ENCODE data around the gene HDAC4. TPM values are rescaled to one million over a fixed set of nuclear protein-coding genes. Genes with fewer than 3 reads are reported as not detected.

The HDAC4 gene
- total RNA-seq, 5 donors from 2014 or later (not counting 1 experiment from before 2014, with no cell fraction given), result 44.8 to 80.2 (median 60.9) TPM

GRCh38 chr2:239220981-239221396 is 179.8 kb downstream of the HDAC4 start:
- POLR2A ChIA-PET, result interaction anchor here in 1 of 2 donors (0.5 kb wide), 1 partner anchor 78 kb away, joined by 8 read pairs; no protein-coding TSS in a partner anchor
- Histone ChIP-seq H3K9me3 (no peaks in the 10 kb centered on the region), H3K27ac (ENCODE audit: low read length) (no peak overlapping the region), H3K36me3 (ENCODE audit: control insufficient read depth in 2 of 2, extremely low read depth in 1 of 2, insufficient read depth in 1 of 2, low read length in 1 of 2) (no peaks in the 10 kb centered on the region), H3K4me3 (ENCODE audit: control insufficient read depth in 1 of 2, extremely low read depth in 1 of 2, low read length in 1 of 2) (no peak overlapping the region), H3K27me3 (replicated peaks in 1 of 2; ENCODE audit: control insufficient read depth in 2 of 2, extremely low read depth in 1 of 2, insufficient read depth in 2 of 2, low read length in 1 of 2) (no peaks in the 10 kb centered on the region), H3K4me1 (ENCODE audit: control insufficient read depth in 1 of 2, extremely low read depth in 1 of 2, insufficient read depth in 2 of 2, low read length in 2 of 2) (peaks cover 50 to 60% of the 10 kb centered on the region in 2 experiments)
- H3K4me3 Mint-ChIP-seq, result peak overlapping the region in 1 of 3 donors; percentile 32
- no peak for DNase-seq
- ATAC-seq (replicated peaks in 1 of 4), result no peak
- no peaks in the 10 kb centered on the region for H3K27me3 Mint-ChIP-seq
- H3K27ac Mint-ChIP-seq, result peak overlapping the region in 1 of 2 donors; percentile 79
- CTCF ChIA-PET, result no interaction called here
- H3K36me3 Mint-ChIP-seq, result peaks cover 3% of the 10 kb centered on the region
- H3K9me3 Mint-ChIP-seq, result no peaks in the 10 kb centered on the region
- H3K4me1 Mint-ChIP-seq, result peaks cover 80 to 83% (median 80%) of the 10 kb centered on the region in 3 donors
- 91% methylated on average over 6 of the region's 15 CpGs for WGBS (ENCODE audit: insufficient coverage)

GRCh38 chr2:239220341-239220740 is 180.5 kb downstream of the HDAC4 start:
- Histone ChIP-seq H3K9me3 (no peaks in the 10 kb centered on the region), H3K27me3 (replicated peaks in 1 of 2; ENCODE audit: control insufficient read depth in 2 of 2, extremely low read depth in 1 of 2, insufficient read depth in 2 of 2, low read length in 1 of 2) (no peaks in the 10 kb centered on the region), H3K36me3 (ENCODE audit: control insufficient read depth in 2 of 2, extremely low read depth in 1 of 2, insufficient read depth in 1 of 2, low read length in 1 of 2) (no peaks in the 10 kb centered on the region), H3K4me1 (ENCODE audit: control insufficient read depth in 1 of 2, extremely low read depth in 1 of 2, insufficient read depth in 2 of 2, low read length in 2 of 2) (peaks cover 45 to 55% of the 10 kb centered on the region in 2 experiments), H3K27ac (ENCODE audit: low read length) (no peak overlapping the region), H3K4me3 (ENCODE audit: control insufficient read depth in 1 of 2, extremely low read depth in 1 of 2, low read length in 1 of 2) (no peak overlapping the region)
- Mint-ChIP-seq H3K27me3 (no peaks in the 10 kb centered on the region), H3K4me1 (peaks cover 80 to 82% (median 80%) of the 10 kb centered on the region in 3 donors), H3K27ac (no peak overlapping the region), H3K9me3 (no peaks in the 10 kb centered on the region), H3K4me3 (no peak overlapping the region), H3K36me3 (peaks cover 3% of the 10 kb centered on the region)
- 97% methylated on average over 4 of the region's 9 CpGs for WGBS (ENCODE audit: insufficient coverage)
- no peak for ATAC-seq (replicated peaks in 1 of 4)
- no peak for DNase-seq
- ChIA-PET POLR2A (no interaction called here), CTCF (no interaction called here)

- H3K27me3 ChIP-seq (replicated peaks in 1 of 2; ENCODE audit: control insufficient read depth in 2 of 2, extremely low read depth in 1 of 2, insufficient read depth in 2 of 2, low read length in 1 of 2), result no peaks in the 10 kb centered on the region
- Mint-ChIP-seq H3K4me3 (peak overlapping the region; percentile 43 to 64 (median 59)), H3K9me3 (no peaks in the 10 kb centered on the region), H3K36me3 (peaks cover 11% of the 10 kb centered on the region), H3K4me1 (peaks cover 76 to 79% (median 76%) of the 10 kb centered on the region in 3 donors), H3K27me3 (no peaks in the 10 kb centered on the region), H3K27ac (peak overlapping the region; percentile 67 to 86)
- CTCF ChIA-PET, result no interaction called here
- POLR2A ChIA-PET, result no interaction called here
- WGBS (ENCODE audit: insufficient coverage), result 93% methylated on average over 2 of the region's 17 CpGs
- peak in 1 of 35 experiments; percentile 27 for DNase-seq
- H3K4me3 ChIP-seq (ENCODE audit: control insufficient read depth in 1 of 2, extremely low read depth in 1 of 2, low read length in 1 of 2), result peak overlapping the region in 1 of 2 donors; percentile 36
- peak; percentile 61 to 90 (median 79) for ATAC-seq (replicated peaks in 1 of 4)
- H3K9me3 ChIP-seq, result no peaks in the 10 kb centered on the region
- H3K4me1 ChIP-seq (ENCODE audit: control insufficient read depth in 1 of 2, extremely low read depth in 1 of 2, insufficient read depth in 2 of 2, low read length in 2 of 2), result peaks cover 29 to 54% of the 10 kb centered on the region in 2 experiments
- no peaks in the 10 kb centered on the region for H3K36me3 ChIP-seq (ENCODE audit: control insufficient read depth in 2 of 2, extremely low read depth in 1 of 2, insufficient read depth in 1 of 2, low read length in 1 of 2)
- H3K27ac ChIP-seq (ENCODE audit: low read length), result no peak overlapping the region
These were observed 184.1 kb downstream of the HDAC4 start for GRCh38 chr2:239216614-239217273.

GRCh38 chr2:239215988-239216613 is 184.7 kb downstream of the HDAC4 start:
- Histone ChIP-seq H3K4me1 (ENCODE audit: control insufficient read depth in 1 of 2, extremely low read depth in 1 of 2, insufficient read depth in 2 of 2, low read length in 2 of 2) (peaks cover 25 to 52% of the 10 kb centered on the region in 2 experiments), H3K27me3 (replicated peaks in 1 of 2; ENCODE audit: control insufficient read depth in 2 of 2, extremely low read depth in 1 of 2, insufficient read depth in 2 of 2, low read length in 1 of 2) (no peaks in the 10 kb centered on the region), H3K27ac (ENCODE audit: low read length) (no peak overlapping the region), H3K36me3 (ENCODE audit: control insufficient read depth in 2 of 2, extremely low read depth in 1 of 2, insufficient read depth in 1 of 2, low read length in 1 of 2) (no peaks in the 10 kb centered on the region), H3K9me3 (no peaks in the 10 kb centered on the region), H3K4me3 (ENCODE audit: control insufficient read depth in 1 of 2, extremely low read depth in 1 of 2, low read length in 1 of 2) (peak overlapping the region in 1 of 2 donors; percentile 36)
- ChIA-PET POLR2A (no interaction called here), CTCF (no interaction called here)
- no CpG with 5 or more reads among the region's 7 CpGs for WGBS (ENCODE audit: insufficient coverage)
- Mint-ChIP-seq H3K9me3 (no peaks in the 10 kb centered on the region), H3K27ac (peak overlapping the region; percentile 67 to 81), H3K4me1 (peaks cover 76 to 79% (median 77%) of the 10 kb centered on the region in 3 donors), H3K36me3 (peaks cover 11% of the 10 kb centered on the region), H3K4me3 (peak overlapping the region in 2 of 3 donors; percentile 34 to 64), H3K27me3 (no peaks in the 10 kb centered on the region)
- DNase-seq (no peak), ATAC-seq (replicated peaks in 1 of 4) (no peak)

- DNase-seq (no peak), ATAC-seq (replicated peaks in 1 of 4) (no peak)
- 96% methylated on average over 16 of the region's 23 CpGs for WGBS (ENCODE audit: insufficient coverage)
- Mint-ChIP-seq H3K27me3 (no peaks in the 10 kb centered on the region), H3K36me3 (peaks cover 10% of the 10 kb centered on the region), H3K4me3 (no peak overlapping the region), H3K9me3 (no peaks in the 10 kb centered on the region), H3K27ac (no peak overlapping the region), H3K4me1 (peaks cover 72 to 78% (median 73%) of the 10 kb centered on the region in 3 donors)
- no peak overlapping the region for H3K4me3 ChIP-seq (ENCODE audit: control insufficient read depth in 1 of 2, extremely low read depth in 1 of 2, low read length in 1 of 2)
- ChIA-PET POLR2A (no interaction called here), CTCF (no interaction called here)
- H3K27me3 ChIP-seq (replicated peaks in 1 of 2; ENCODE audit: control insufficient read depth in 2 of 2, extremely low read depth in 1 of 2, insufficient read depth in 2 of 2, low read length in 1 of 2), result no peaks in the 10 kb centered on the region
- no peaks in the 10 kb centered on the region for H3K9me3 ChIP-seq
- peaks cover 19 to 48% of the 10 kb centered on the region in 2 experiments for H3K4me1 ChIP-seq (ENCODE audit: control insufficient read depth in 1 of 2, extremely low read depth in 1 of 2, insufficient read depth in 2 of 2, low read length in 2 of 2)
- no peak overlapping the region for H3K27ac ChIP-seq (ENCODE audit: low read length)
- no peaks in the 10 kb centered on the region for H3K36me3 ChIP-seq (ENCODE audit: control insufficient read depth in 2 of 2, extremely low read depth in 1 of 2, insufficient read depth in 1 of 2, low read length in 1 of 2)
These were observed 185.5 kb downstream of the HDAC4 start for GRCh38 chr2:239215136-239215925.

GRCh38 chr2:239214725-239215124 is 186.1 kb downstream of the HDAC4 start:
- H3K4me1 ChIP-seq (ENCODE audit: control insufficient read depth in 1 of 2, extremely low read depth in 1 of 2, insufficient read depth in 2 of 2, low read length in 2 of 2), result peaks cover 19 to 48% of the 10 kb centered on the region in 2 experiments
- POLR2A ChIA-PET, result no interaction called here

More at GRCh38 chr2:239214725-239215124, 186.1 kb downstream of the HDAC4 start:
- WGBS (ENCODE audit: insufficient coverage), result 95% methylated on average over 7 of the region's 9 CpGs
- Histone ChIP-seq H3K27me3 (replicated peaks in 1 of 2; ENCODE audit: control insufficient read depth in 2 of 2, extremely low read depth in 1 of 2, insufficient read depth in 2 of 2, low read length in 1 of 2) (no peaks in the 10 kb centered on the region), H3K4me3 (ENCODE audit: control insufficient read depth in 1 of 2, extremely low read depth in 1 of 2, low read length in 1 of 2) (no peak overlapping the region), H3K36me3 (ENCODE audit: control insufficient read depth in 2 of 2, extremely low read depth in 1 of 2, insufficient read depth in 1 of 2, low read length in 1 of 2) (no peaks in the 10 kb centered on the region), H3K9me3 (no peaks in the 10 kb centered on the region), H3K27ac (ENCODE audit: low read length) (no peak overlapping the region)
- Mint-ChIP-seq H3K27ac (no peak overlapping the region), H3K36me3 (peaks cover 8% of the 10 kb centered on the region), H3K4me3 (no peak overlapping the region), H3K27me3 (no peaks in the 10 kb centered on the region), H3K4me1 (peaks cover 72 to 77% (median 73%) of the 10 kb centered on the region in 3 donors), H3K9me3 (no peaks in the 10 kb centered on the region)
- CTCF ChIA-PET, result no interaction called here
- ATAC-seq (replicated peaks in 1 of 4) (no peak), DNase-seq (no peak)

Measured in T-cell (primary cell).